Putamen (tissue), 1 donor: ENCODE measurements around the gene MRPL52.
A peak's percentile ranks its signal among the peaks of the same experiment; 100 is the strongest.
"Not testable (repeated sequence)": the region's sequence is repeated elsewhere in the genome, so short reads cannot be mapped to it uniquely, and the experiment has no call there.

Experiments
- DNase-seq: peaks from one replicate; pipeline ENCODE4 v3.0.0-alpha.2; 2016; ENCODE audit warnings: low spot score

Gene MRPL52

GRCh38 chr14:22837750-22838538, 8.3 kb downstream of the MRPL52 start:
- no peak for DNase-seq

- DNase-seq = no peak
Measured at GRCh38 chr14:22838631-22839041, 8.9 kb downstream of the MRPL52 start.

DNA sequence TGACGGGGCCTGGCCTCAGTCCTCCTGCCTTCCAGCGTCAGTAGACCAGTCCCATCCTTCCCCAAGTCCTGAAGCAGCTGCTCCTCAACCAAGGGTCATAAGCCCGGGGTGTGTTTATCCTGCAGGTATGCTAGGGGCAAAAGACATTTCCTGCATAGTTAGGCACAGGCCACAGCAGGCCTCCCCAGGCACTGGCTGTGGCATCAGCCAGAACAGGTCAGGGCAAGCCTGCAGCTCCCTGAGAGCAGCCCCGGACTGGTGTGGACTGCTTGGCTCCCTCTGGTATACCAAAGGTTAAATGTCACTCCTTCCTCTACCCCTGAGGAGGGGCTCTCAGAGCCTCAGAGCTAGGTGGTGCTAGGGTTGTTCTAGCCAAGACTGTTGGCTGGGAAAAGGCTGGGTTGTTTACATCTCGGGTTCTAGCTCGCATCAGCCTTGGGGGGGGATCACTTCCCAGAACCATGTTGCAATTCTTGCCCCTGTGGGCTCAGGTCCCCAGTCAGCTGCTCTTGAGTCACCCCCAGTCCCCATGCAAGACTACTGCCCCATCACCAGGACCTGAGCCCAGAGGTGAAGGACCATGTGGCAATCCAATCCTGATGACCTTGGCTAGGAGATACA, 9.6 kb downstream of the MRPL52 start:
- no peak for DNase-seq

- no peak for DNase-seq
Measured at GRCh38 chr14:22841311-22841710, 11.6 kb downstream of the MRPL52 start.

DNA sequence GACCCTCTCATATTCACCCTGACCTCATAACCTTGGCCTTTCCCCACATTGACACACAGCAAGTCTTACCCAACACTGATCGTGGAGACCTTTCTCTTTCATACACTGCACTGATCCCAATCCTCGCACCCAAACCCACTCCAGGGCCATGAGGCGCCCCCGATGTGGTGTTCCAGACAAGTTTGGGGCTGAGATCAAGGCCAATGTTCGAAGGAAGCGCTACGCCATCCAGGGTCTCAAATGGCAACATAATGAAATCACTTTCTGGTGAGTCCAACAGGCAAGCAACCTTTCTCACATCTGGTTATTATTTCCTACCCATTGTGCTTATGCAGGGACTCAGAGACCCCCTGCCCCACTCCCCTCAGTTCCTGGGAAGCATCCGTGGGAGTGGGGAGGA, 12.1 kb downstream of the MRPL52 start:
- no peak for DNase-seq

DNA sequence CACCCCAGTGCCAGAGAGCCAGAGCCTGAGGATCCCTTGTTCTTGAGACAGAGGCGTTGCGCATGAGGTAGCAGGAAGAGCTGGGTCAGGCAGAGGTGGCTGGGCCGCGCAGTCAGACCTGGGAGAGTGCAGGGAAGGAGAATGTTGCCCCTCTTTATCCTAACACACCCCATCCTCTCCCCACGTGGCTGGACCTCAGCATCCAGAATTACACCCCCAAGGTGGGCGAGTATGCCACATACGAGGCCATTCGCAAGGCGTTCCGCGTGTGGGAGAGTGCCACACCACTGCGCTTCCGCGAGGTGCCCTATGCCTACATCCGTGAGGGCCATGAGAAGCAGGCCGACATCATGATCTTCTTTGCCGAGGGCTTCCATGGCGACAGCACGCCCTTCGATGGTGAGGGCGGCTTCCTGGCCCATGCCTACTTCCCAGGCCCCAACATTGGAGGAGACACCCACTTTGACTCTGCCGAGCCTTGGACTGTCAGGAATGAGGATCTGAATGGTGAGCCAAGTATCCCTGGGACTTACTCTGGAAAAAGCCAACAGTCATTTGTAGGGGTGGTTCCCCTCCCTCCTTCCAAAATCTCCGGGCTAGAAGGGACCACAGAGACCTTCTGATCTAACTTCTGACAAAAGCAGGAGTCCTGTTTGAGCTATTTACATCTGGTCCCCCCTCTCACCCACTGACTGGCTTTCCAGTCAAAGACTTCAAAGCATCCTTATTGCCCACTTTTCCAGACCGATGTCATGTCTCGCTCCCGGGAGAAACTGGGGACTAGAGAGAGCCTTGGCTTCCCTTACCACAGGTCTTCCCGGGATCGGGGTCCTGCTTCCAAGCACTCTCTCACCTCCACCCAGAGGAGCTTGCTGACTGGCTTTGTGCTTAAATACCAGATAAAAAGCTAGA, 12.8 kb downstream of the MRPL52 start:
- DNase-seq = no peak

DNA sequence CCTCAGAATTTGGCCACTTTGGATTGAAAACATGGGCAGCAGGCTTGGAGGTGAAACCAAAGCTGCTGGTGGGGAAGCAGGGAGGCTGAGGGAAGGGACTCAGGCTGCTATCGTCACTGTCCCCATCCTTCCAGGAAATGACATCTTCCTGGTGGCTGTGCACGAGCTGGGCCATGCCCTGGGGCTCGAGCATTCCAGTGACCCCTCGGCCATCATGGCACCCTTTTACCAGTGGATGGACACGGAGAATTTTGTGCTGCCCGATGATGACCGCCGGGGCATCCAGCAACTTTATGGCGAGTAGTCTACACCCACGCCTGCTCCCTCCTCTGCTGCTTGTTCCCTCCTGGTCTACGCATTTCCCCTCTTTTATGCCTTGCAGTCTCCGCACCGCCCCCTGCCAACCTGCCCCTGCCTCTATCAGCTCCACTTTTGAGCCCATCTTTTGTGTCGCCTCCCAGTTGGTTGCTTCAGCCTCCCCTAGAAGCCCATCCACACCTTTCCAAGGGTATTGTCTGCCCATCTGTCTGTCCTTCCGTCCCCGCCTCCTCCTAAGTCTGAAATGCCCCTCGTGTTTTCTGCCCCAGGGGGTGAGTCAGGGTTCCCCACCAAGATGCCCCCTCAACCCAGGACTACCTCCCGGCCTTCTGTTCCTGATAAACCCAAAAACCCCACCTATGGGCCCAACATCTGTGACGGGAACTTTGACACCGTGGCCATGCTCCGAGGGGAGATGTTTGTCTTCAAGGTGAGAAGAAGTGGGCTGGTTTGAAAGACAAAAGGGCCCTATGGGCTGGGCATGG, 13.6 kb downstream of the MRPL52 start:
- DNase-seq = no peak

DNA sequence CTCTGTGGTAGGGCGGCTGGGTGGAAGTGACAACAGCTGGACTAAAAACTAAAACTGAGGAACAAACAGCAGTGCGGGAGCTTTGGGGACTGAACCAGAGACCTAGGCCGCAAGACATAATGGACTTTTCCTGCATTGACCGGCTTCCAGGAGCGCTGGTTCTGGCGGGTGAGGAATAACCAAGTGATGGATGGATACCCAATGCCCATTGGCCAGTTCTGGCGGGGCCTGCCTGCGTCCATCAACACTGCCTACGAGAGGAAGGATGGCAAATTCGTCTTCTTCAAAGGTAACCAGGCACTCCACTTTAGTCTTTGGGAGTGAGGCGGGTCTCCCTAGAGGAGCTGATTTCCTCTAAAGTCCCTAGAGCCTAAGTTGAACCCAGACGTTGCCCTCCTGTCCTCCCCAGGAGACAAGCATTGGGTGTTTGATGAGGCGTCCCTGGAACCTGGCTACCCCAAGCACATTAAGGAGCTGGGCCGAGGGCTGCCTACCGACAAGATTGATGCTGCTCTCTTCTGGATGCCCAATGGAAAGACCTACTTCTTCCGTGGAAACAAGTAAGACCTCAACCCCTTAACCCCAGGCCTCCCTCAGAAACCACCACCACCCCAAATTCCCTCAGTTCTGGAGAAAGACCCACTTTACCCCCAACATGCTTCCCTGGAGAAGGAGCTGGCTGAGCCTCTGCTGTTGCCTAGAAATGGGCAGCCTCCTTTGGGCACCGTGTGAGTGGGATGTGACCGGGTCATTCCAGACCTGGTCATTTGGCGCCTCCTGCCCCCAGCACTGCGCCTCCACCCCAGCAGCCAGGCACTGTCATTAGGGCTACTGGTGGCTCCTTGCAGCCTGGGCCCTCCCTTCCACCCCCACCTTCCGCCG, 14.8 kb downstream of the MRPL52 start:
- no peak for DNase-seq

DNA sequence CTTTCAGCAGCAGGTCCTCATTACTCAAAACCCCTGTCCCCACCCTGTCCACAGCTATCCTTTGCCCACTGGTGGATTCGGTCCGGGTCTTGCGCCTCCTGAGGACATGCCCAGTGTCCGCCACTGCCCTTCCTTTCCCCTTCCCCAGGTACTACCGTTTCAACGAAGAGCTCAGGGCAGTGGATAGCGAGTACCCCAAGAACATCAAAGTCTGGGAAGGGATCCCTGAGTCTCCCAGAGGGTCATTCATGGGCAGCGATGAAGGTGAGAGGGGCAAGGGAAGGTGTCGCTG, 15.4 kb downstream of the MRPL52 start:
- no peak for DNase-seq

DNA sequence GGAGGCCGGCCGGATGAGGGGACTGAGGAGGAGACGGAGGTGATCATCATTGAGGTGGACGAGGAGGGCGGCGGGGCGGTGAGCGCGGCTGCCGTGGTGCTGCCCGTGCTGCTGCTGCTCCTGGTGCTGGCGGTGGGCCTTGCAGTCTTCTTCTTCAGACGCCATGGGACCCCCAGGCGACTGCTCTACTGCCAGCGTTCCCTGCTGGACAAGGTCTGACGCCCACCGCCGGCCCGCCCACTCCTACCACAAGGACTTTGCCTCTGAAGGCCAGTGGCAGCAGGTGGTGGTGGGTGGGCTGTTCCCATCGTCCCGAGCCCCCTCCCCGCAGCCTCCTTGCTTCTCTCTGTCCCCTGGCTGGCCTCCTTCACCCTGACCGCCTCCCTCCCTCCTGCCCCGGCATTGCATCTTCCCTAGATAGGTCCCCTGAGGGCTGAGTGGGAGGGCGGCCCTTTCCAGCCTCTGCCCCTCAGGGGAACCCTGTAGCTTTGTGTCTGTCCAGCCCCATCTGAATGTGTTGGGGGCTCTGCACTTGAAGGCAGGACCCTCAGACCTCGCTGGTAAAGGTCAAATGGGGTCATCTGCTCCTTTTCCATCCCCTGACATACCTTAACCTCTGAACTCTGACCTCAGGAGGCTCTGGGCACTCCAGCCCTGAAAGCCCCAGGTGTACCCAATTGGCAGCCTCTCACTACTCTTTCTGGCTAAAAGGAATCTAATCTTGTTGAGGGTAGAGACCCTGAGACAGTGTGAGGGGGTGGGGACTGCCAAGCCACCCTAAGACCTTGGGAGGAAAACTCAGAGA, 16.3 kb downstream of the MRPL52 start:
- DNase-seq = no peak

DNA sequence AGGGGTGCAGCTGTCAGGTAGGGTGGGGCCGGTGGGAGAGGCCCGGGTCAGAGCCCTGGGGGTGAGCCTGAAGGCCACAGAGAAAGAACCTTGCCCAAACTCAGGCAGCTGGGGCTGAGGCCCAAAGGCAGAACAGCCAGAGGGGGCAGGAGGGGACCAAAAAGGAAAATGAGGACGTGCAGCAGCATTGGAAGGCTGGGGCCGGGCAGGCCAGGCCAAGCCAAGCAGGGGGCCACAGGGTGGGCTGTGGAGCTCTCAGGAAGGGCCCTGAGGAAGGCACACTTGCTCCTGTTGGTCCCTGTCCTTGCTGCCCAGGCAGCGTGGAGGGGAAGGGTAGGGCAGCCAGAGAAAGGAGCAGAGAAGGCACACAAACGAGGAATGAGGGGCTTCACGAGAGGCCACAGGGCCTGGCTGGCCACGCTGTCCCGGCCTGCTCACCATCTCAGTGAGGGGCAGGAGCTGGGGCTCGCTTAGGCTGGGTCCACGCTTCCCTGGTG, 17.2 kb downstream of the MRPL52 start:
- DNase-seq = no peak

DNA sequence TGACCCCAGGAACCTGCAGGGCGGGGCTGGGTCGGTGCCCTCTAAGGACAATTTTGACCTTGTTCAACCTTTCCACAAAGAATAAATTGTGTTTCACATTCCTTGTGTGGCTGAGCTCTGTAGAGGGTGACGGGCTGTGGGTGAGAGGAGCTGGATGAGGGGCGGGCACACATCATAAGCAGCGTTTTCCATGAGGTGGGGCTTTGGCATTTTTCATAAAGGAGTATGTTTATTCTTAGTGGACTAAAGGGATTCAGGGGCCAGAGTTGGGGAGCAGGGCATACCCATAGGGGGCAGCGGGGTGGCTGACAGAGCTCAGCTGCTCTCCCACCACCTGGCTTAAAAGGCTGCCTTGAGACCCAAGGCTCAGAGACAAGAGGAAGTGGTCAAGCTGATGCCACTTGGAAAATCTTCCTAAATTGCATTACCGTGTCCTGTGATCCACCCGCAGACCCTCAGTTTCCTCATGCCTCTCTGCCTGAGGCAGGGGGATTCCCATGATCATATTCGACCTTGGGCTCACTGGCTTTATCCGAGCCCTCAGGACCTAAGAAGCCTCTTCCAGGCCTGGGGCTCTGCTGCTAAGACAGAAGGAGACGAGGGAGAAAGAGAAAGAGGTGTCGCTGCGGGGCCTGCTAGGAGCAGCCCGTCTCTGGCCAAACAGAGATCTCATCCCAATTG, 18.1 kb downstream of the MRPL52 start:
- no peak for DNase-seq

GRCh38 chr14:22848351-22849164, 18.9 kb downstream of the MRPL52 start:
- DNase-seq = no peak

DNA sequence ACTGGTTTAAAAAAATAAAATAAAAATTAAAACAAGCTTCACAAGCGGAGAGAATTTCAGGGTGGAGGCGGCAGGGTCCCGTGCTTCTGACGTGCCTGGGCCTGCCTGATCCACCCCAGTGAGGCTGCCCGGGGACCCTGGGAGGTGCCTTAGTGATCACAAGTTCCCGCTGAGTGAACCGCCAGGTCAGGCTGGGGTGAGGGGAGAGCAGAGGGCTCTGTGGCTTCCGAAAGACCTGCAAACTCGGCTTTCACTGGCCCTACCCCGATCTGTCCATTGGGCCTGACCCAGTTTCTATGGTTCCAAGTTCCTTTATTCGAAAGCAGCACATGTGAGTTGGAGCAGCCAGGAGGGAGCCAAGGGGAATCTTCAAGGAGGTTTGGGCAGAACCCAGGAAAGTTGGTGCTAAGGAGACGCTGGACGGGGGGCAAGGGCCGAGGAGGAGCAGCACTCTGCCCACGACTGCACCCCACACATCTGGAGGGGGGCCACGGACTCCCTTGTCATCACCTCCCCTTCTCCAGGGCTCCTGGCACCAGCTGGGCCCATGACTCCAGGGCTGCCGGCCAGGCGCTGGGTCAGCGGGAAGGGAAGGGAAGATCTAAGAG, 19.6 kb downstream of the MRPL52 start:
- no peak for DNase-seq

DNA sequence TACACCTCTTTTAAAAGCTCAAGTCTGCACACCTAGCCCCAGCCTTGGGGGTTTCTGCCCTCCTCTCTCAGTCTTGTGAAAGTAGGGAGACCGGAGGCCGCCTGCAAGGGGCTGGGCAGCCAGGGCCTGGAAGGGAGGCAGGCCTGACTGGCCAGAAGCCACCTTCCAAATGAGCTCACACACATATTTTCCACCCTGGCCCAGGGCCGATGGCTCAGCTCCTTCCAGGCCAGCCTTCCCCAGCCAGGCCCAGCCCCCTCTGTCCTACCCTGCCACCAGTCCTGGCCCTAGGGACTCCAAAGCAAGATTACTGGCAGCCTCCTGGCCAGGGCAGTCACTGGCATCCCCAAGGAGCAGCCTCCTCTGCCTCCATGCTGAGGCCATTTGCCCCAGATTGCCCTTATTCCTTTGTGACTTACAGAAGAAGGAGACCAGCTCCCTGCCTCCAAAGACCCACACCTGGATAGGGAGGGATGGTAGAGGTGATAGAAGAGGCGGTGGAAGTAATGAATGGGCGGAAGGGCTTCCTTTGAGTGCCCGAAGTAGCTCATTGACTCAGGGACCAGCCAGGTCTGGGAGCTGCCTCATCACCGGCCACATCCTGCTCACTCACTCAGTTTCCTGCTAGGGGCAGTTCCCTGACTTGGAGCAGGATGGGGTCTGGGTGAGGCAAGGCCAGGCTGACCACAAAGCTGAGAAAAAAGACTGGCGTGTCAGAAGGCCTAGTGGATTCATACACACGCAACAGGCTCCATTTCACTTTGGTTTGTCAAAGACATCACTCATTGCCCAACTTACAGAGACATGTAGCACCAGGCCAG, 21.5 kb downstream of the MRPL52 start:
- DNase-seq = peak; percentile 64

- DNase-seq = not testable (repeated sequence)
Measured at GRCh38 chr14:22852178-22852577, 22.5 kb downstream of the MRPL52 start.

DNA sequence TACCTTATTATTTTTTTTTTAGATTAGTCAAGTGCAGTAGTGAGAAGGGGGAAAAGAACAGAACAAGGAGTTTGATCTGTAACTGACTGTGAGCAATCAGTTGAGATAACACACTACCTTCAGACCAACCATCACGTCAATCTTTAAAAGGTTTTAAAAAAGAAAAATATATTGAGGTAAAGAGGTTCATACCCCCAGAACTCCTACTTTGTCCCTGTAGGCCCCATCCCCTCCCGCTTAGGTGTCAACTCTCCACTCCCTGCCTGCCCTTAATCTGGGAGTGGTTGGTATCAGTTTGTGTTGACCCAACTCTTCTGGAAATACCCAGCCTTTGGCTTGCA, 22.9 kb downstream of the MRPL52 start:
- no peak for DNase-seq
